22Rv1 (cell line): Measurements from ENCODE around the gene LRP8.

Experiments used
- ZFX ChIP-seq: fragments of 450-650 bp; IDR thresholded peaks from 2 replicates; pipeline ENCODE4 v1.6.1; 2017; ENCODE audit warnings: antibody characterized with exemption, borderline replicate concordance
- TF ChIP-seq, protein P1 (sequence below): fragments of 450-650 bp; IDR thresholded peaks from 2 replicates; pipeline ENCODE4 v1.5.1; 2017; ENCODE audit warnings: mild to moderate bottlenecking

DNA sequence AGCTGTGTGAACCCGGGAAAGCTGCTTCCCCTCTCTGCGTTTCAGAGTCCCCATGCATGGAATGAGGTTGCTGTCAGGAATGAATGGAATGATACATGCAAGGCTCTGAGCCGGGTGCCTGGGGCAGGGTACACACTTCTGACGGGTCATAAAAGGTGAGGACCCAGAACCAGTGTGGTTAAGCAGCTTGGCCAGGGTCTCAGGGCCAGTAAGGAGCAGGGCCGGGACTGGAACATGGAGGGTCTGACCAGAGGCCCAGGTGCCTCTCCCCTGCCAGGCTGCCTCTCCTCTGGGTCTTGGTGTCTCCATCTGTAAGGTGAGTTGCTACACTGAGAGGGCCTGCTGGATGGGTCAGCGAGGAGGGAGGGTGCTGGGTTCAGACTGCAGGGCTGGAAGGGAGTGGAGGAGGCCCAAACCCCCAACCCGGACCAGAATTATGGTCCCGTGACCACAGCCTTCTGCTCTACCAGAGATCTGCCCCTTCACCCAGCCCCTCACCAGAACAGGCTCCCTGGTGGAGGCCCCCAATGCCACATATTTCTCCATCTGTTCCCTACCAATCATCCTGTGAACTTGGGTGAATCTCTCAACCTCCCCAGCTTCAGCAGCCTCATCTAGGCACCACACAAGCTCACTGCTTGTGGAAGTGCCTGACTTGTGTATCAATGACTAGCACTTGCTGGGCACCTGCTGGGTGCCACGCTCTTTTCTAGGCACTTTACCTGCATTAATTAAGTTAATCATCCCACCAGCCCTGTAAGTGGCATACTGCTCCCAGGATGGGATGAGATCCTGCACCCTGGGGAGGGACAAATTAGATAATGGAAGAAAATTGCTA, 16.2 kb upstream of the LRP8 start:
- TF ChIP-seq, protein P1, sequence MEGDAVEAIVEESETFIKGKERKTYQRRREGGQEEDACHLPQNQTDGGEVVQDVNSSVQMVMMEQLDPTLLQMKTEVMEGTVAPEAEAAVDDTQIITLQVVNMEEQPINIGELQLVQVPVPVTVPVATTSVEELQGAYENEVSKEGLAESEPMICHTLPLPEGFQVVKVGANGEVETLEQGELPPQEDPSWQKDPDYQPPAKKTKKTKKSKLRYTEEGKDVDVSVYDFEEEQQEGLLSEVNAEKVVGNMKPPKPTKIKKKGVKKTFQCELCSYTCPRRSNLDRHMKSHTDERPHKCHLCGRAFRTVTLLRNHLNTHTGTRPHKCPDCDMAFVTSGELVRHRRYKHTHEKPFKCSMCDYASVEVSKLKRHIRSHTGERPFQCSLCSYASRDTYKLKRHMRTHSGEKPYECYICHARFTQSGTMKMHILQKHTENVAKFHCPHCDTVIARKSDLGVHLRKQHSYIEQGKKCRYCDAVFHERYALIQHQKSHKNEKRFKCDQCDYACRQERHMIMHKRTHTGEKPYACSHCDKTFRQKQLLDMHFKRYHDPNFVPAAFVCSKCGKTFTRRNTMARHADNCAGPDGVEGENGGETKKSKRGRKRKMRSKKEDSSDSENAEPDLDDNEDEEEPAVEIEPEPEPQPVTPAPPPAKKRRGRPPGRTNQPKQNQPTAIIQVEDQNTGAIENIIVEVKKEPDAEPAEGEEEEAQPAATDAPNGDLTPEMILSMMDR = no peak
- no peak for TF ChIP-seq ZFX
